GM11168 (cell line): ENCODE measurements around the gene FAM171A1.
"Not testable (repeated sequence)": the region's sequence is repeated elsewhere in the genome, so short reads cannot be mapped to it uniquely, and the experiment has no call there.

Source experiments
- in situ Hi-C: fragments of 300-500 bp; cut with MboI; formaldehyde crosslinking; loops from one replicate; pipeline ENCODE4 v1.12.0; 2022; ENCODE audit warnings: low sequenced_read_pairs; ENCODE audit not compliant: unreplicated experiment

Gene FAM171A1

GRCh38 chr10:15223174-15223573 lies 147.9 kb downstream of the FAM171A1 start:
- in situ Hi-C loops: no loop called here

- in situ Hi-C loops: no loop called here
Observed at GRCh38 chr10:15222511-15222910, 148.6 kb downstream of the FAM171A1 start.

GRCh38 chr10:15220445-15220844 lies 150.6 kb downstream of the FAM171A1 start:
- in situ Hi-C loops: no loop called here

- in situ Hi-C loops: no loop called here
Observed at GRCh38 chr10:15216700-15217099, 154.4 kb downstream of the FAM171A1 start.

- in situ Hi-C loops: no loop called here
Observed at GRCh38 chr10:15214237-15214636, 156.9 kb downstream of the FAM171A1 start.

- in situ Hi-C loops: no loop called here
Observed at GRCh38 chr10:15213461-15213861, 157.6 kb downstream of the FAM171A1 start.

GRCh38 chr10:15211464-15211979 lies 159.6 kb downstream of the FAM171A1 start:
- in situ Hi-C loops: no loop called here

- in situ Hi-C loops: no loop called here
Observed at GRCh38 chr10:15210521-15210920, 160.6 kb downstream of the FAM171A1 start.

GRCh38 chr10:15209827-15210509 lies 161.1 kb downstream of the FAM171A1 start:
- in situ Hi-C loops: no loop called here

- in situ Hi-C loops: no loop called here
Observed at GRCh38 chr10:15208221-15208620, 162.9 kb downstream of the FAM171A1 start.

GRCh38 chr10:15207410-15207809 lies 163.7 kb downstream of the FAM171A1 start:
- in situ Hi-C loops: not testable (repeated sequence)

- in situ Hi-C loops: no loop called here
Observed at GRCh38 chr10:15202639-15203038, 168.4 kb downstream of the FAM171A1 start.

GRCh38 chr10:15202301-15202621 lies 168.8 kb downstream of the FAM171A1 start:
- in situ Hi-C loops: not testable (repeated sequence)

GRCh38 chr10:15201589-15202300 lies 169.3 kb downstream of the FAM171A1 start:
- in situ Hi-C loops: no loop called here

GRCh38 chr10:15200626-15201025 lies 170.5 kb downstream of the FAM171A1 start:
- in situ Hi-C loops: no loop called here

- in situ Hi-C loops: no loop called here
Observed at GRCh38 chr10:15197911-15198310, 173.2 kb downstream of the FAM171A1 start.

GRCh38 chr10:15197276-15197675 lies 173.8 kb downstream of the FAM171A1 start:
- in situ Hi-C loops: no loop called here

- in situ Hi-C loops: no loop called here
Observed at GRCh38 chr10:15196021-15196834, 174.9 kb downstream of the FAM171A1 start.

- in situ Hi-C loops: no loop called here
Observed at GRCh38 chr10:15189133-15189885, 181.8 kb downstream of the FAM171A1 start.

GRCh38 chr10:15188603-15189002 lies 182.5 kb downstream of the FAM171A1 start:
- in situ Hi-C loops: no loop called here
